Loucy (cell line): ENCODE measurements around the gene GPBP1.

Source experiments
- H2AFZ ChIP-seq: fragments of 200-600 bp; sonication (generic); 2 replicates; pipeline ENCODE4 v1.6.0; 2016; ENCODE audit warnings: antibody characterized with exemption, mild to moderate bottlenecking, low read length, moderate library complexity
- H3F3A ChIP-seq: fragments of 200-600 bp; 2 replicates; pipeline ENCODE4 v1.6.0; 2016; ENCODE audit warnings: antibody characterized with exemption, low read depth, mild to moderate bottlenecking
- H3K27me3 ChIP-seq: fragments of 200-600 bp; sonication (generic); 2 replicates; pipeline ENCODE4 v1.6.1; 2014; ENCODE audit warnings: low read length, mild to moderate bottlenecking; ENCODE audit not compliant: insufficient read depth, poor library complexity, severe bottlenecking
- H3K36me3 ChIP-seq: fragments of 200-600 bp; sonication (generic); 2 replicates; pipeline ENCODE4 v1.6.1; 2016; ENCODE audit warnings: low read length; ENCODE audit not compliant: insufficient read depth
- H3K4me1 ChIP-seq: fragments of 200-600 bp; sonication (generic); 2 replicates; pipeline ENCODE4 v1.5.1; 2014; ENCODE audit warnings: low read length, mild to moderate bottlenecking; ENCODE audit not compliant: insufficient read depth, poor library complexity, severe bottlenecking
- H3K4me2 ChIP-seq: fragments of 200-600 bp; sonication (generic); 2 replicates; pipeline ENCODE4 v1.6.0; 2014; ENCODE audit warnings: antibody characterized with exemption, low read length, low read depth, mild to moderate bottlenecking; ENCODE audit not compliant: poor library complexity, severe bottlenecking
- H3K4me3 ChIP-seq: fragments of 200-600 bp; sonication (generic); 2 replicates; pipeline ENCODE4 v1.5.1; 2014; ENCODE audit warnings: low read length, mild to moderate bottlenecking, mixed read lengths; ENCODE audit not compliant: poor library complexity, severe bottlenecking
- H3K79me2 ChIP-seq: fragments of 200-600 bp; sonication (generic); 2 replicates; pipeline ENCODE4 v1.6.1; 2014; ENCODE audit warnings: low read length; ENCODE audit not compliant: insufficient read depth
- H3K9ac ChIP-seq: fragments of 200-600 bp; sonication (generic); 2 replicates; pipeline ENCODE4 v1.6.0; 2014; ENCODE audit warnings: mild to moderate bottlenecking, low read depth, low read length, moderate library complexity; ENCODE audit not compliant: poor library complexity, severe bottlenecking
- H3K9me2 ChIP-seq: fragments of 200-600 bp; sonication (generic); replicated peaks from 2 replicates; pipeline ENCODE4 v1.6.1; 2016; ENCODE audit warnings: low read depth, low read length, mixed read lengths
- H3K9me3 ChIP-seq: fragments of 200-600 bp; sonication (generic); 2 replicates; pipeline ENCODE4 v1.6.1; 2014; ENCODE audit warnings: mild to moderate bottlenecking, antibody characterized with exemption, low read length, low read depth; ENCODE audit not compliant: insufficient read depth
- H4K20me1 ChIP-seq: fragments of 200-600 bp; sonication (generic); 2 replicates; pipeline ENCODE4 v1.6.0; 2014; ENCODE audit warnings: antibody characterized with exemption, low read length, mild to moderate bottlenecking; ENCODE audit not compliant: insufficient read depth, poor library complexity, severe bottlenecking
- EZH2phosphoT487 ChIP-seq: fragments of 200-600 bp; IDR thresholded peaks from 2 replicates; pipeline ENCODE4 v1.6.1; 2018; ENCODE audit warnings: antibody characterized with exemption, mild to moderate bottlenecking, moderate library complexity, borderline replicate concordance
- TF ChIP-seq, protein P1 (sequence below): fragments of 200-600 bp; sonication (generic); conservative IDR thresholded peaks from 2 replicates; pipeline ENCODE4 v1.5.1; 2014; ENCODE audit warnings: mild to moderate bottlenecking, antibody characterized with exemption, low read length

Gene GPBP1

GRCh38 chr5:57291894-57292293 is 118.0 kb downstream of the GPBP1 start:
- Histone ChIP-seq H2AFZ (no peak overlapping the region), H3F3A (no peaks in the 10 kb centered on the region), H3K9me3 (no peaks in the 10 kb centered on the region), H3K36me3 (no peaks in the 10 kb centered on the region), H4K20me1 (no peaks in the 10 kb centered on the region), H3K9ac (no peak overlapping the region), H3K79me2 (no peaks in the 10 kb centered on the region), H3K27me3 (no peaks in the 10 kb centered on the region), H3K4me1 (no peaks in the 10 kb centered on the region), H3K4me2 (no peak overlapping the region), H3K9me2 (no peaks in the 10 kb centered on the region), H3K4me3 (no peak overlapping the region)
- no peak for TF ChIP-seq EZH2phosphoT487

DNA sequence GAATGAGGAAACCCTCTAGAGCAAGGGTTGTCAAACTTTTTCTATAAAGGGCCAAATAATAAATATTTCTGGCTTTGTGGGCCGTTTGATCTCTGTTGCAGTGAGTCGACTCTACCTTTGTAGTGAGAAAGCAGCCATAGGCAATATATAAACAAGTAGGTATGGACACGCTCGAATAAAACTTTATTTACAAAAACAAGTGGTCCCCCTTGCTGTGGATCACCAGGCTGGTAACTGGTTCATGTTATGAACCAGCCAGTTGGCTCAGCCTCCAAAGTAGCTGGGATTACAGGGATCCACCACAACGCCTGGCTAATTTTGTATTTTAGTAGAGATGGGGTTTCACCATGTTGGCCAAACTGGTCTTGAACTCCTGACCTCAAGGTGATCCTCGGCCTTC is 118.5 kb downstream of the GPBP1 start:
- Histone ChIP-seq H4K20me1 (no peaks in the 10 kb centered on the region), H3K79me2 (no peaks in the 10 kb centered on the region), H3K4me2 (no peak overlapping the region), H3K4me3 (no peak overlapping the region), H3F3A (no peaks in the 10 kb centered on the region), H3K9ac (no peak overlapping the region), H3K36me3 (no peaks in the 10 kb centered on the region), H2AFZ (no peak overlapping the region), H3K9me2 (no peaks in the 10 kb centered on the region), H3K4me1 (no peaks in the 10 kb centered on the region), H3K27me3 (no peaks in the 10 kb centered on the region), H3K9me3 (no peaks in the 10 kb centered on the region)
- no peak for TF ChIP-seq EZH2phosphoT487
- TF ChIP-seq, protein P1, sequence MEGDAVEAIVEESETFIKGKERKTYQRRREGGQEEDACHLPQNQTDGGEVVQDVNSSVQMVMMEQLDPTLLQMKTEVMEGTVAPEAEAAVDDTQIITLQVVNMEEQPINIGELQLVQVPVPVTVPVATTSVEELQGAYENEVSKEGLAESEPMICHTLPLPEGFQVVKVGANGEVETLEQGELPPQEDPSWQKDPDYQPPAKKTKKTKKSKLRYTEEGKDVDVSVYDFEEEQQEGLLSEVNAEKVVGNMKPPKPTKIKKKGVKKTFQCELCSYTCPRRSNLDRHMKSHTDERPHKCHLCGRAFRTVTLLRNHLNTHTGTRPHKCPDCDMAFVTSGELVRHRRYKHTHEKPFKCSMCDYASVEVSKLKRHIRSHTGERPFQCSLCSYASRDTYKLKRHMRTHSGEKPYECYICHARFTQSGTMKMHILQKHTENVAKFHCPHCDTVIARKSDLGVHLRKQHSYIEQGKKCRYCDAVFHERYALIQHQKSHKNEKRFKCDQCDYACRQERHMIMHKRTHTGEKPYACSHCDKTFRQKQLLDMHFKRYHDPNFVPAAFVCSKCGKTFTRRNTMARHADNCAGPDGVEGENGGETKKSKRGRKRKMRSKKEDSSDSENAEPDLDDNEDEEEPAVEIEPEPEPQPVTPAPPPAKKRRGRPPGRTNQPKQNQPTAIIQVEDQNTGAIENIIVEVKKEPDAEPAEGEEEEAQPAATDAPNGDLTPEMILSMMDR = no peak

DNA sequence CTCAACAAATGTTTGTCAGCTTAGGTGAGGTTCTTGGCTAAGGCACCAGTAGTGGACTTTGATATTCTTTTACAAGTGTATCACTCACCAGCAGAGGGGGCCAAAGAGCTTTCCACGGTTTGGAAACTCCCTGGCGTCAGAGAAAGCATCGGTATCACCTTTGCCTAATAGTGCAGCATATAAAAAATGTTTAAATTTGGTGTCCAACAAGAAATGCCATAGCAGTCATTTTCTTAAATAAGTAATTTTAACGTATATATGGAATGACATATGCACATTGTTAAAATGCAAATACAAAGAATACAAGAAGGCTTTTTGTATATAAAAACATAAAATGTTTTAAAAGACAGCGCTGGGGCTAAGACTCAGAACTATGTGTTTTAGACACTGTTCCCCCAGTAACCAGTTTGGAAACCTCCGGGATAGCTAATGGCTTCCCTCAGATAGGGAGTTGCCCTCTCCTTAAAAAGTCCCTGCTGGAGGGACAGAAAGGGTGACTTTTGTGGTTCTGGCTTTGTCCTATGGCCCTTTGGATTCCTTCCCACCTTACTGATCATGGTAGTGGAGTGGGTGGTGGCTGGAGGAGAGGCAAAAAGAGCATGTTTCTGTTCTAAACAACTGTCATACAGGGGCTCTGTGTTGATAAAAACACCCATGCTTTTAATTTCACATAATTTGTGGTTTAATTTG is 124.6 kb downstream of the GPBP1 start:
- peak overlapping the region; percentile 65; the same call in 1 of the 2 replicates for H2AFZ ChIP-seq
- no peaks in the 10 kb centered on the region for H3F3A ChIP-seq
- H3K9me3 ChIP-seq = no peaks in the 10 kb centered on the region
- H3K36me3 ChIP-seq = no peaks in the 10 kb centered on the region
- no peaks in the 10 kb centered on the region for H3K79me2 ChIP-seq
- H3K27me3 ChIP-seq = no peaks in the 10 kb centered on the region
- peak overlapping the region; percentile 66 for H3K4me2 ChIP-seq
- TF ChIP-seq EZH2phosphoT487 = no peak
- TF ChIP-seq, protein P1 = peak; percentile 77
- no peaks in the 10 kb centered on the region for H4K20me1 ChIP-seq
- peaks cover 16% of the 10 kb centered on the region for H3K4me1 ChIP-seq
- H3K4me3 ChIP-seq = peak overlapping the region; percentile 26
- H3K9ac ChIP-seq = no peak overlapping the region
- H3K9me2 ChIP-seq = no peaks in the 10 kb centered on the region

GRCh38 chr5:57298985-57299491 is 125.2 kb downstream of the GPBP1 start:
- TF ChIP-seq, protein P1 = peak; percentile 78
- TF ChIP-seq EZH2phosphoT487 = no peak
- H3K4me3 ChIP-seq = peak overlapping the region; percentile 26
- no peaks in the 10 kb centered on the region for H3K36me3 ChIP-seq
- no peaks in the 10 kb centered on the region for H3K9me3 ChIP-seq
- H3K27me3 ChIP-seq = no peaks in the 10 kb centered on the region
- H3K9ac ChIP-seq = no peak overlapping the region
- peak overlapping the region; percentile 66 for H3K4me2 ChIP-seq
- H4K20me1 ChIP-seq = no peaks in the 10 kb centered on the region
- no peaks in the 10 kb centered on the region for H3K79me2 ChIP-seq
- no peaks in the 10 kb centered on the region for H3K9me2 ChIP-seq
- H3K4me1 ChIP-seq = peaks cover 16% of the 10 kb centered on the region
- no peaks in the 10 kb centered on the region for H3F3A ChIP-seq
- H2AFZ ChIP-seq = peak overlapping the region; percentile 65; the same call in 1 of the 2 replicates
